HEK293 (cell line): ENCODE measurements around the gene NSFL1C.

Experiments used
- AEBP2 ChIP-seq: fragments of 450-650 bp; formaldehyde crosslinking; IDR thresholded peaks from 2 replicates; pipeline ENCODE4 v1.5.1; 2016; ENCODE audit warnings: missing biosample characterization, missing genetic modification characterization, borderline replicate concordance
- FEZF1 ChIP-seq: fragments of 450-650 bp; formaldehyde crosslinking; IDR thresholded peaks from 2 replicates; pipeline ENCODE4 v1.5.1; 2016; ENCODE audit warnings: missing biosample characterization, missing genetic modification characterization
- HOXC10 ChIP-seq: sonication (generic); formaldehyde crosslinking; IDR thresholded peaks from 2 replicates; pipeline ENCODE4 v1.8.1; 2023; ENCODE audit warnings: mild to moderate bottlenecking, missing genetic modification reagents
- MZF1 ChIP-seq: fragments of 450-650 bp; formaldehyde crosslinking; IDR thresholded peaks from 2 replicates; pipeline ENCODE4 v1.5.1; 2017; ENCODE audit warnings: missing biosample characterization, missing genetic modification characterization, borderline replicate concordance
- RBAK ChIP-seq: fragments of 450-650 bp; formaldehyde crosslinking; IDR thresholded peaks from 2 replicates; pipeline ENCODE4 v1.5.1; 2016; ENCODE audit warnings: missing biosample characterization, missing genetic modification characterization
- SCRT1 ChIP-seq: fragments of 450-650 bp; formaldehyde crosslinking; IDR thresholded peaks from 2 replicates; pipeline ENCODE4 v1.5.1; 2016; ENCODE audit warnings: missing biosample characterization, missing genetic modification characterization, borderline replicate concordance
- SCRT2 ChIP-seq: fragments of 450-650 bp; formaldehyde crosslinking; IDR thresholded peaks from 2 replicates; pipeline ENCODE4 v1.5.1; 2016; ENCODE audit warnings: missing biosample characterization, missing genetic modification characterization
- SP7 ChIP-seq: fragments of 450-650 bp; formaldehyde crosslinking; IDR thresholded peaks from 2 replicates; pipeline ENCODE4 v1.5.1; 2016; ENCODE audit warnings: missing biosample characterization, missing genetic modification characterization
- WT1 ChIP-seq: fragments of 450-650 bp; formaldehyde crosslinking; IDR thresholded peaks from 2 replicates; pipeline ENCODE4 v1.5.1; 2016; ENCODE audit warnings: missing biosample characterization, missing genetic modification characterization
- YY1 ChIP-seq: fragments of 450-650 bp; formaldehyde crosslinking; IDR thresholded peaks from 2 replicates; pipeline ENCODE4 v1.5.1; 2018; ENCODE audit warnings: missing biosample characterization, missing genetic modification characterization
- ZEB2 ChIP-seq: fragments of 450-650 bp; formaldehyde crosslinking; IDR thresholded peaks from 2 replicates; pipeline ENCODE4 v1.5.1; 2016; ENCODE audit warnings: missing biosample characterization, missing genetic modification characterization
- ZNF146 ChIP-seq: fragments of 450-650 bp; formaldehyde crosslinking; IDR thresholded peaks from 2 replicates; pipeline ENCODE4 v1.5.1; 2016; ENCODE audit warnings: missing biosample characterization, missing genetic modification characterization
- ZNF148 ChIP-seq: fragments of 450-650 bp; formaldehyde crosslinking; IDR thresholded peaks from 2 replicates; pipeline ENCODE4 v1.5.0; 2017; ENCODE audit warnings: missing biosample characterization, missing genetic modification characterization, borderline replicate concordance
- ZNF175 ChIP-seq: fragments of 450-650 bp; formaldehyde crosslinking; IDR thresholded peaks from 2 replicates; pipeline ENCODE4 v1.5.1; 2016; ENCODE audit warnings: missing biosample characterization, missing genetic modification characterization
- ZNF18 ChIP-seq: fragments of 450-650 bp; formaldehyde crosslinking; IDR thresholded peaks from 2 replicates; pipeline ENCODE4 v1.5.1; 2016; ENCODE audit warnings: missing biosample characterization, missing genetic modification characterization
- ZNF292 ChIP-seq: fragments of 450-650 bp; formaldehyde crosslinking; IDR thresholded peaks from 2 replicates; pipeline ENCODE4 v1.5.1; 2016; ENCODE audit warnings: low read depth, missing biosample characterization, missing genetic modification characterization, borderline replicate concordance
- ZNF404 ChIP-seq: fragments of 450-650 bp; formaldehyde crosslinking; IDR thresholded peaks from 2 replicates; pipeline ENCODE4 v1.5.1; 2017; ENCODE audit warnings: missing biosample characterization, missing genetic modification characterization
- ZNF416 ChIP-seq: fragments of 450-650 bp; formaldehyde crosslinking; IDR thresholded peaks from 2 replicates; pipeline ENCODE4 v1.5.1; 2016; ENCODE audit warnings: missing biosample characterization, missing genetic modification characterization
- ZNF501 ChIP-seq: fragments of 450-650 bp; formaldehyde crosslinking; IDR thresholded peaks from 2 replicates; pipeline ENCODE4 v1.5.1; 2016; ENCODE audit warnings: missing biosample characterization, missing genetic modification characterization
- ZNF518A ChIP-seq: fragments of 450-650 bp; formaldehyde crosslinking; conservative IDR thresholded peaks from 2 replicates; pipeline ENCODE4 v1.5.1; 2016; ENCODE audit warnings: low read depth, missing biosample characterization, missing genetic modification characterization
- ZNF530 ChIP-seq: fragments of 450-650 bp; formaldehyde crosslinking; IDR thresholded peaks from 2 replicates; pipeline ENCODE4 v1.5.1; 2016; ENCODE audit warnings: low read depth, missing biosample characterization, missing genetic modification characterization
- ZNF544 ChIP-seq: fragments of 450-650 bp; formaldehyde crosslinking; IDR thresholded peaks from 2 replicates; pipeline ENCODE4 v1.5.0; 2017; ENCODE audit warnings: missing biosample characterization, missing genetic modification characterization
- ZNF560 ChIP-seq: fragments of 450-650 bp; formaldehyde crosslinking; IDR thresholded peaks from 2 replicates; pipeline ENCODE4 v1.5.1; 2017; ENCODE audit warnings: missing biosample characterization, missing genetic modification characterization, borderline replicate concordance
- ZNF571 ChIP-seq: fragments of 450-650 bp; formaldehyde crosslinking; IDR thresholded peaks from 2 replicates; pipeline ENCODE4 v1.5.0; 2017; ENCODE audit warnings: missing biosample characterization, missing genetic modification characterization
- ZNF600 ChIP-seq: fragments of 450-650 bp; formaldehyde crosslinking; IDR thresholded peaks from 2 replicates; pipeline ENCODE4 v1.5.1; 2016; ENCODE audit warnings: missing biosample characterization, missing genetic modification characterization
- ZNF645 ChIP-seq: fragments of 450-650 bp; formaldehyde crosslinking; IDR thresholded peaks from 2 replicates; pipeline ENCODE4; 2016; ENCODE audit warnings: missing biosample characterization, missing genetic modification characterization
- ZNF701 ChIP-seq: fragments of 450-650 bp; formaldehyde crosslinking; IDR thresholded peaks from 2 replicates; pipeline ENCODE4 v1.5.1; 2016; ENCODE audit warnings: missing biosample characterization, missing genetic modification characterization
- ZNF768 ChIP-seq: fragments of 450-650 bp; formaldehyde crosslinking; IDR thresholded peaks from 2 replicates; pipeline ENCODE4 v1.5.1; 2018; ENCODE audit warnings: missing biosample characterization, mild to moderate bottlenecking, missing genetic modification characterization
- ZNF843 ChIP-seq: fragments of 450-650 bp; formaldehyde crosslinking; IDR thresholded peaks from 2 replicates; pipeline ENCODE4 v1.5.1; 2016; ENCODE audit warnings: missing biosample characterization, missing genetic modification characterization

NSFL1C gene

GRCh38 chr20:1469925-1470571 is 3.4 kb upstream of the NSFL1C start (continued):
- no peak for TF ChIP-seq SCRT1 (tag by site-specific recombination)
- TF ChIP-seq ZNF404, result no peak
- TF ChIP-seq AEBP2 (tag by site-specific recombination), result no peak
- peak; percentile 64; the same call in 1 of the 2 replicates for TF ChIP-seq ZEB2
- TF ChIP-seq ZNF530, result no peak
- TF ChIP-seq ZNF148 (tag by site-specific recombination), result no peak
- TF ChIP-seq FEZF1 (tag by site-specific recombination), result no peak
- no peak for TF ChIP-seq ZNF843
- no peak for TF ChIP-seq ZNF701
- TF ChIP-seq ZNF292, result no peak
- TF ChIP-seq SCRT2, result no peak
- TF ChIP-seq ZNF571 (tag by site-specific recombination), result no peak
- no peak for TF ChIP-seq MZF1 (tag by site-specific recombination)
- TF ChIP-seq ZNF768 (tag by site-specific recombination), result no peak
- no peak for TF ChIP-seq ZNF501 (tag by site-specific recombination)
- peak; percentile 68 for TF ChIP-seq ZNF600 (tag by site-specific recombination)
- no peak for TF ChIP-seq RBAK (tag by site-specific recombination)
- no peak for TF ChIP-seq ZNF18
- no peak for TF ChIP-seq ZNF416 (tag by site-specific recombination)
- TF ChIP-seq ZNF645 (tag by site-specific recombination), result no peak
- TF ChIP-seq ZNF175 (tag by site-specific recombination), result no peak
- TF ChIP-seq YY1, result peak; percentile 47; the same call in 1 of the 2 replicates
- peak; percentile 52; the same call in 1 of the 2 replicates for TF ChIP-seq SP7 (tag by site-specific recombination)
- no peak for TF ChIP-seq HOXC10 (CRISPR knock-in tag)
- TF ChIP-seq WT1 (tag by site-specific recombination), result no peak
- no peak for TF ChIP-seq ZNF544 (tag by site-specific recombination)
- TF ChIP-seq ZNF518A (tag by site-specific recombination), result no peak
- no peak for TF ChIP-seq ZNF146 (tag by site-specific recombination)
- TF ChIP-seq ZNF560 (tag by site-specific recombination), result no peak
